Stimulated activated naive CD4-positive, alpha-beta T cell (primary cell): ENCODE results near the gene GP1BB.
A peak's percentile ranks its signal among the peaks of the same experiment; 100 is the strongest.

Experiments used
- DNase-seq, 6 experiments: peaks; one replicate each; lab custom pipeline; 2025; lab: John Stamatoyannopoulos, UW

GP1BB gene

GRCh38 chr22:19756288-19757128 is 33.2 kb downstream of the GP1BB start:
- peak; percentile 50 to 72 (median 59) for DNase-seq

DNA sequence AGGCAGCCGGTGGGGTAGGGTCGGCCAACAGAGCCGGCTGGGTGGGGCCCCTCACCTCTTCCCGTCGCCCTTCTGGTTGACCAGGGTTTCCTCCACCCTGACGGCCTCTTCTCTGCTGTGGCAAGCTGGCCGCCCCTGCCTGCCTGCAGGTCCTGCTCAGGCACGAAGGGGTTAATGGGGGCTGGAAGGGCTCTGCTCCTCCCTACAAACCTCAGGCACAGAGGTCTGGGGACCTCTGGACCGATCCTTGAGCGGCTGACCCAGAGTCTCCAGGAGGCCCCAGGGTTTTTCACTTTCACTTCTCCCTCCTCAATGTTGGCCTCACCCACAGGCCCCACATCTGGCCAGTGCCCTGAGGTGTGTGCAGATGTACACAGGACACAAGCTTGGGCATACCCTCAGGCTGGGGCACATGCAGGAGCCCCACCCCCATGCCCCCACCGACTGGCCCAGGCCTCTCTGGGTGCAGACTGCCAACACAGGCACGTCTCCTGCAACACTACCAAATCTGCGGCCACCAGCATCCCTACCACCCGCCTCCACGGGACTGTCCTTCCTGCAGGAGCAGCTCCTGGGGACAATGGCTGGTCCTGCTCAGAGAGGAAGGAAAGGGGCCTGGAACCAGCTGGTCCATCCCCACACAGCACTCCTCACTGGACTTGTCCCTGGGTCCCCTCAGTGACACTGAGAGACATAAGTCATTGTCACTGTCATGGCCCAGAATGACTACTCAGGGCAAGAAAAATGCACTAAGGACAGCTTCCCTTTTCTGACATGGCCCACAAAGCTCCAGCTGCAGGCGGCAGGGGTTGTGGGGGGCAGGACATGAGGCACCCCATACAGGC is 34.0 kb downstream of the GP1BB start:
- peak in 1 of 6 experiments; percentile 36 for DNase-seq

DNA sequence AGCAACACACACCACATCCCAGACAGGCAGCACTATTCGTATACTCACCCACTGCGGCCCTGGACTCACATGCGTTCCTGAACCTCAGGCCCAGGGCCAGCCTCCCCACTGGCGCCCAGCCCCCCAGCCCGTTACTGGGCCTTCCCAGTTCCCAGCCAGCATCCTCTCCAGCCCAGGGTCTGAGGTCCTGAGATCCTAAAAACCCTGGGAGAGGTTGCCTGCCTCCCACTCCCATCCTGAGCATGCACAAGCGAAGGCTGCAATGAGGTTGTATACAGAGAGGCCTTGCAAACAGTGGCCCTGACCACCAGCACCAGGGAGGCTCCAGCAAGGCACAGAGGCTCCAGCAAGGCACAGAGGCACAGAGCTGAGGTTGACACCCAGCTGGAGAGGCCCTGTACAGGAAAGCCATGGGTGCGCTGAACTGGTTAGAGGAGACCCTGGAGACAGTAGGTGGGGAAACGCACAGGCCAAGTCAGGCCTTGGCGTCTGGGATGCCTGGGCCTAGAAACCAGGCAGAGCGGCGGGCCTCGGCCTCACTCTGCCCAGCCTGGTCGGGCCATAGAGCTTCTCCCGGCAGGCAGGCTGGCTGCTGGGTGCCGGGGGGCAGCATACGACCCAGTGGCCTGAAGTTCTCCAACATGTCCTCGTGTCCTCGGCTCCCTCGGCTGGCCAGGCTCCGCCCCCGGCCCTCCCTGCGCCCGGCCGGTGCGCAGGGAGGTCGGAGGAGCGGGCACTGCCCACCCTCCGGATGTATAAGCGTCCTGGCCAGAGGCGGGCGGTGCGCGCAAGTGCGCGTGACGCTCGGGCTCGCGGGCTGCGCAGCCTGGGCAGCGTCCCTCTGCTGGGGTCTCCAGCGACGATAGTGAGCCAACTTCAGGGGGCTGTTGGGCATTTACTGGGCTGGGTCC is 34.9 kb downstream of the GP1BB start:
- DNase-seq = peak in 1 of 6 experiments; percentile 5

DNA sequence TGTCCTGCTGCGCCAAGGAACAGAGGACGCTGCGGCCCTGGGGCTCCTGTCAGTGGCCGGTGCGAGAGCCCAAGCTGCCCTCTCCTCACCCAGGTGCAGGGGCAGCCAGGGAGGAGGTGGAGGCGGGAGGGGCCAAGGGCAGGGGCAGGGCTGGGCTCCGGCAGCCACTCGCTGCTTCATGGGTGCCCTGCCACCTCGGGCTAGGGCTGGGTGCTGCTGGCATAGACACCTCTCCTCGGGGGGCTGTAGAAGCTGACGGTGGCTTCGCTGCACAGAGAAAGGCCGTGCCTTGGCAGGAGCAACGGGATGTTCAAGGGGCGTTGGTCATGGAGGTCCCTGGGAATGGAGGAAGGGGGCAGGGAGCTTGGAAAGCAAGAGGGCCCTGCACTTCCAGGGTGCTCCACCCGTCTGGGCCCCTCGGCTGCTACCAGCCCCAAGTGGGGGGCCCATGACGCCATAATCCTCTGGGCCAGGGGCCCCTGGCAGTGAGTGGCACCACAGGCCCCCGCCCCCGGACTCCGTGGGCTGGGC is 35.6 kb downstream of the GP1BB start:
- DNase-seq = no peak

GRCh38 chr22:19759427-19760057 is 36.2 kb downstream of the GP1BB start:
- peak in 1 of 6 experiments; percentile 26 for DNase-seq

DNA sequence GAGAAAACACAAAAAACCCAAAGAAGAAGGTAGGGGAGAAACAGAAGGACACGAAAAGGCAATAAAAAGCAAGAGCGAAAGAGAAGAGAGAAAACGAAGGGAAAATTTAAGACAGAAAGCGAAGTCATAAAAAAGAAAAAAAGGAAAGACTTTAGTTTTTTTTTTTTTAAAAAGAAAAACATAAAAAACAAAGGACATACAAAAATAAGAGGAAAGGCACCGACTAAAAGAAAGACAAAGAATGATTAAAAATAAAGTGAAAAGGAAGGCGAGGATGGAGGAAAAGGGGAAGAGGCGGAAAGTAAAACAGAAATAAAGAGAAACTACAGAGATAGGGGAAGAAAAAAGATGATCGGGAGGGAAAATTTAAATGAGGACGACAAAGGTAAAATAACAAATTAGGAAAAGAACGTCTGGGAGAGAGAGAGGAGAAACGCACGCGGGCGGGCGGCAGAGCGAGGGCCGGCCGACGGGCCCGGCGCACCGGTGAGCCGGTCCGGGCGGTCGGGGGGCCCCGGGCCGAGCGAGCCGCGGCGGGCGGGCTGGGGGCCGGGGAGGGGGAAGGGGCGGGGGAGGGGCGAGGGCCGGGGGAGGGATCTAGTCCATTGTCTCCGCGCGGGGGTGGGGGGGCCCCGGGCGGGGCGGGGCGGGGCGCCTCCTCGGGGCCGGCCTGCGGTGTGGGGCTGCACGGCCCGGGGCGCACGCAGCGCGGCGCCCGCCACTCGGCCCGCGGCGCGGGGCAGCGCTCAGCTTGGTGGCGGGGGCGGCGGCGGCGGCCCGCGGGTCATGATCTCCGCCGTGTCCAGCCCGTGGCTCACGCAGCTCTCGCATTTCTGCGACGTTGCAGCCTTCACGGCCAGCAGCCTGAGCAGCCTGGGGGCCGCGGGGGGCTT is 37.0 kb downstream of the GP1BB start, which contains the start of gene TBX1:
TSS of gene TBX1 (plus strand) at position 721 of the 893 bp plus-strand sequence. CDS start at position 787, 66 bp downstream.
- DNase-seq = no peak

DNA sequence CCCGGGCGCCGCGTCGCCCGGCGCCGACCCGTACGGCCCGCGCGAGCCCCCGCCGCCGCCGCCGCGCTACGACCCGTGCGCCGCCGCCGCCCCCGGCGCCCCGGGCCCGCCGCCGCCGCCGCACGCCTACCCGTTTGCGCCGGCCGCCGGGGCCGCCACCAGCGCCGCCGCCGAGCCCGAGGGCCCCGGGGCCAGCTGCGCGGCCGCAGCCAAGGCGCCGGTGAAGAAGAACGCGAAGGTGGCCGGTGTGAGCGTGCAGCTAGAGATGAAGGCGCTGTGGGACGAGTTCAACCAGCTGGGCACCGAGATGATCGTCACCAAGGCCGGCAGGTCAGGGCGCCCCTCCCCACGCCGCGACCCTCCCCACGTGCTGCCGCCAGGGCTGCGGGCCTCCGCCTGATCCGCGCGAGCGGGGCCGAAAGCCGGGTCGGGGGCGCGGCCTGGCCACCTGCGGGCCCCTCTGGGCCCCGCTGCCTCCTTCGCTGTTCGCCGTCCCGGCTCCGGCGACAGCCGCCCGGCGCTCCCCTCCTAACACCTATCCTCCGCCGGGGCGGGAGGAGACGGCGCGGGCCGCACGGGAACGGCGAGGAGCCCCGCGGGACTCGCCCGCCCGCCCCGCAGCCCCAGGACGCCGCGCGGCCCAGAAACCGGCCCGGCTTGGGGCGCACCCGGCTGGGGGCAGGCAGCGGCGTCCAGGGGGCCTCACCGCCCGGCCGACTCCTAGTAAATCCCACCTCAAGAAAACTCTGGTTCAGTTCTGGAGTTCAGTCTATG is 37.8 kb downstream of the GP1BB start:
- DNase-seq = no peak

GRCh38 chr22:19761725-19762567 is 38.6 kb downstream of the GP1BB start:
- no peak for DNase-seq

- no peak for DNase-seq
These were observed 39.5 kb downstream of the GP1BB start for GRCh38 chr22:19762568-19763457.

- DNase-seq = no peak
These were observed 40.3 kb downstream of the GP1BB start for GRCh38 chr22:19763458-19764298.

GRCh38 chr22:19764299-19764593 is 40.9 kb downstream of the GP1BB start:
- DNase-seq = no peak

DNA sequence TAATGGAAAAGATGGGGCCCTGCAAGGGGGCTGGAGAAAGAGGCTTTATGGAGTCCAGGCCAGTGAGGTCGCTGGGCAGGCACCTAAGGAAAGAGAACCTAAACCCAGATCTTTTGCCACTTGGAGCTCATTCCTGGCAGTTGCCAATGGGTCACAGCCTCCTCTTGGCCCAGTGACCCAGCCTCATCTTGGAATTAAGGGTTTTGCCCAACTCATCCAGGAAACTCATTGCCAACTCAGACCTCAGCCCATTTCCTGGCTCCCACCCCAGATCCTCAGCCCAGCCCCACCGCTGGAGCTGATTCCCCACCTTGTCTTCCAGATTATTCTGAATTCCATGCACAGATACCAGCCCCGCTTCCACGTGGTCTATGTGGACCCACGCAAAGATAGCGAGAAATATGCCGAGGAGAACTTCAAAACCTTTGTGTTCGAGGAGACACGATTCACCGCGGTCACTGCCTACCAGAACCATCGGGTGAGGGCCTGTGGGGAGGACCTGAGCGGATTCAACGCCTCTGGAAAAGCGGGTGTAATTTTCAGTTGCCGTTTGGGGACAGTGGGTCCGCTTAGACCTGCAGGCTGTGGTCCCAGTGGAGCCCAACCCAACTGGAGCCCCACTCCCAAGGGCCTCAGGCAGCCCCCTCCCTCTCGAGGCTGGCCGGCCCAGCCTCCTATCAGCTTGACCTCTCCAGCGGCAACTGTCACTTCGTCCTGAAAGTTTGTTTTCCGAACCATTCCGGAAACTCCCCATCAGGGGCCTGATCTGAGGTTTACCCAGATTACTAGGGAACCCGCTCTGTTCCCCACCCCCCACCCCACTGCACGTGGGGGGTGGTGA is 41.5 kb downstream of the GP1BB start:
- no peak for DNase-seq

DNA sequence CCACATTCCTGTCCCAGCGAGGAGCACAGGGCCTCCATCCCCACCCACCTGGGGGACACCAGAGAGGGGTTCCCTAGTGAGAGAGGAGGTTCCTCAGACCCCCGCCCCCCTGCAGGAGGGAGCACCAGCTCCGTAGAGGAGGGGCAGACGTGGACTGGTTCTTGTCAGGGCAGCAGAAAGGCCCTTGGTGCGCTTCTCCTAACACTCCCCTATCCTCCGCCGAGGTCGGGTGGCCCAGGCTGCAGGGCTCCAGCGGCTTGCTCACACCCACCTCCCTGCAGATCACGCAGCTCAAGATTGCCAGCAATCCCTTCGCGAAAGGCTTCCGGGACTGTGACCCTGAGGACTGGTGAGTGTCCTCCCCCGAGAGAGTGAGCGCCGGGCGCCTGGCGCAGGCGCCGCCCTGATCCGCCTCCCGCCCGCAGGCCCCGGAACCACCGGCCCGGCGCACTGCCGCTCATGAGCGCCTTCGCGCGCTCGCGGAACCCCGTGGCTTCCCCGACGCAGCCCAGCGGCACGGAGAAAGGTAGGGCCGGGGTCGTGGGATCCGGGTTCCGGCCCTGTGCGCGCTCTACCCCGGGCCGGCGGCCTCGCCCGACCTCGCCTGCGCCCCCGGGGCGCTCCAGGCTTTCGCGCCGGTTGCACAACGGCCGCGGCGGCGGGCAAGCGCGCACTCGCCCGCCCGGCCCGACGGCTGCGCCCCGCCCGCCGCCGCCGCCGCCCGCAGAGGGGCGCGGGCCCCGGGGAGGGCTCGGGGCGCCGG is 42.3 kb downstream of the GP1BB start:
- peak in 1 of 6 experiments; percentile 10 for DNase-seq

- DNase-seq = no peak
These were observed 42.8 kb downstream of the GP1BB start for GRCh38 chr22:19766240-19766510.
